Left ventricle myocardium inferior (tissue), 1 donor: ENCODE measurements around the gene GAST. TPM values are rescaled to one million over a fixed set of nuclear protein-coding genes. Genes with fewer than 3 reads are reported as not detected.
A peak's percentile ranks its signal among the peaks of the same experiment; 100 is the strongest.

Experiments
- DNase-seq: peaks from one replicate; pipeline ENCODE4 v3.0.0-alpha.2; 2020
- H3K27ac ChIP-seq: fragments of 200-600 bp; replicated peaks from 2 replicates; pipeline ENCODE4 v1.8.0; 2021
- H3K27me3 ChIP-seq: fragments of 200-600 bp; 2 replicates; pipeline ENCODE4 v1.8.0; 2021; ENCODE audit warnings: low read depth
- H3K36me3 ChIP-seq: fragments of 200-600 bp; 2 replicates; pipeline ENCODE4 v1.8.0; 2021
- H3K4me1 ChIP-seq: fragments of 200-600 bp; 2 replicates; pipeline ENCODE4 v1.8.0; 2021
- H3K4me3 ChIP-seq: fragments of 200-600 bp; 2 replicates; pipeline ENCODE4 v1.8.0; 2021; ENCODE audit warnings: mild to moderate bottlenecking, moderate library complexity
- H3K9me3 ChIP-seq: fragments of 200-600 bp; replicated peaks from 2 replicates; pipeline ENCODE4 v1.8.0; 2021
- intact Hi-C: fragments of 100-400 bp; cut with micrococcal nuclease; formaldehyde crosslinking; loops from one replicate; pipeline ENCODE4 v1.11.0; 2022
- total RNA-seq: library from RNA; stranded (reverse); fragmentation: NEBNext Ultra II Directional; extraction: Animal tissue kit (Norgen Biotek cat#: 25700); gene quantifications from one replicate; pipeline ENCODE4 v1.2.1, GENCODE V29; 2021
- TF ChIP-seq, protein P1 (sequence below): fragments of 200-600 bp; IDR thresholded peaks from 2 replicates; pipeline ENCODE4 v1.8.0; 2021; ENCODE audit warnings: antibody characterized with exemption, mild to moderate bottlenecking, borderline replicate concordance
- donor health status: DM: no; HTN: yes; CAD: no; lungs with severe emphysema.

The GAST gene
- total RNA-seq, 1 donor from 2014 or later: not detected

DNA sequence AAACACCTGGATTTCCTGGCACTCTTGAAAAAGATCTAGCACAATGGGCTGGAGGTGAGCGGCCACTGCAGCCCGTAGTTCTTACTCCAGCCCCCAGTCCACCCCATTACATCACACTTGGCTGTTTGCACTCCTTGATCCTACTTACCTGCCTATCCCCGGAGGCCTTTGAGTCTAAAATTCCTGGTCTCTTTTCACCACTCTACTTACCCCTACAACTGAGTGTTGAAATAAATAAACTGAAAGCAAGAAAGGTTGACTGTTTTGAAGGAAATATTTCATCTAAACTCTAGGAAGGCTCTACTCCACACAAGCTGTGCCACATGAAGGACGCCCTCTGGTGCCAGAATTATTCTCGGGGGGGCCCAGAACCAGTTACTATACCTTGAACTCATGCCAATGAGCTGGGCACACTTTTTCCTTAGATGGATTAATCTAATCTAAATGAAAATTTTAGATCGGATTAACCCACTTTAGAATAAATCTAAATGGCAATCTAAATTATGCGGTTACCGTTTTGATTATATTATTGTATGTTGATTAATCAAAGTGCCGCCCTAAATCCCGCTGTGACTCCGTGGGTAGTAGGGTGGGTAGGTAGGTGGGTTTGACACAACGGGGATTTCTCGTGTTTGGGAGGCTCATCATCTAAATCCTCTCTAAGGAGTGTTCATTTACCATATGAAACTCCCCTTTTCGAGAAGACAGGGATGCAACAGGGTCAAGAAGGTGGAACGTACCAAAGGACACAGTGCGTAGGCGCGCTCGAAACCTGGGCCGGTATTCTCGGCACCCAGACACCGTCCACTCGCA lies 24.1 kb upstream of the GAST start:
- Histone ChIP-seq H3K27ac (peak overlapping the region; percentile 100), H3K9me3 (no peaks in the 10 kb centered on the region), H3K36me3 (peaks cover 37% of the 10 kb centered on the region), H3K4me3 (peak overlapping the region; percentile 91), H3K27me3 (no peaks in the 10 kb centered on the region), H3K4me1 (peaks cover 49% of the 10 kb centered on the region)
- intact Hi-C loops: no loop called here
- TF ChIP-seq, protein P1, sequence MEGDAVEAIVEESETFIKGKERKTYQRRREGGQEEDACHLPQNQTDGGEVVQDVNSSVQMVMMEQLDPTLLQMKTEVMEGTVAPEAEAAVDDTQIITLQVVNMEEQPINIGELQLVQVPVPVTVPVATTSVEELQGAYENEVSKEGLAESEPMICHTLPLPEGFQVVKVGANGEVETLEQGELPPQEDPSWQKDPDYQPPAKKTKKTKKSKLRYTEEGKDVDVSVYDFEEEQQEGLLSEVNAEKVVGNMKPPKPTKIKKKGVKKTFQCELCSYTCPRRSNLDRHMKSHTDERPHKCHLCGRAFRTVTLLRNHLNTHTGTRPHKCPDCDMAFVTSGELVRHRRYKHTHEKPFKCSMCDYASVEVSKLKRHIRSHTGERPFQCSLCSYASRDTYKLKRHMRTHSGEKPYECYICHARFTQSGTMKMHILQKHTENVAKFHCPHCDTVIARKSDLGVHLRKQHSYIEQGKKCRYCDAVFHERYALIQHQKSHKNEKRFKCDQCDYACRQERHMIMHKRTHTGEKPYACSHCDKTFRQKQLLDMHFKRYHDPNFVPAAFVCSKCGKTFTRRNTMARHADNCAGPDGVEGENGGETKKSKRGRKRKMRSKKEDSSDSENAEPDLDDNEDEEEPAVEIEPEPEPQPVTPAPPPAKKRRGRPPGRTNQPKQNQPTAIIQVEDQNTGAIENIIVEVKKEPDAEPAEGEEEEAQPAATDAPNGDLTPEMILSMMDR: peak; percentile 26
- DNase-seq: peak; percentile 47

GRCh38 chr17:41688641-41689496 lies 23.3 kb upstream of the GAST start, which contains the start of gene EIF1:
Gene EIF1 (plus strand): TSS chr17:41688885. CDS start chr17:41689039, 154 bp downstream.
- Histone ChIP-seq H3K27ac (peak within 1 kb of the TSS; percentile 100), H3K4me1 (peaks cover 49% of the 10 kb centered on the region), H3K9me3 (no peaks in the 10 kb centered on the region), H3K27me3 (no peaks in the 10 kb centered on the region), H3K4me3 (peak within 1 kb of the TSS; percentile 91), H3K36me3 (peaks cover 45% of the 10 kb centered on the region)
- TF ChIP-seq, protein P1: no peak
- intact Hi-C loops: no loop called here
- DNase-seq: peak; percentile 100

DNA sequence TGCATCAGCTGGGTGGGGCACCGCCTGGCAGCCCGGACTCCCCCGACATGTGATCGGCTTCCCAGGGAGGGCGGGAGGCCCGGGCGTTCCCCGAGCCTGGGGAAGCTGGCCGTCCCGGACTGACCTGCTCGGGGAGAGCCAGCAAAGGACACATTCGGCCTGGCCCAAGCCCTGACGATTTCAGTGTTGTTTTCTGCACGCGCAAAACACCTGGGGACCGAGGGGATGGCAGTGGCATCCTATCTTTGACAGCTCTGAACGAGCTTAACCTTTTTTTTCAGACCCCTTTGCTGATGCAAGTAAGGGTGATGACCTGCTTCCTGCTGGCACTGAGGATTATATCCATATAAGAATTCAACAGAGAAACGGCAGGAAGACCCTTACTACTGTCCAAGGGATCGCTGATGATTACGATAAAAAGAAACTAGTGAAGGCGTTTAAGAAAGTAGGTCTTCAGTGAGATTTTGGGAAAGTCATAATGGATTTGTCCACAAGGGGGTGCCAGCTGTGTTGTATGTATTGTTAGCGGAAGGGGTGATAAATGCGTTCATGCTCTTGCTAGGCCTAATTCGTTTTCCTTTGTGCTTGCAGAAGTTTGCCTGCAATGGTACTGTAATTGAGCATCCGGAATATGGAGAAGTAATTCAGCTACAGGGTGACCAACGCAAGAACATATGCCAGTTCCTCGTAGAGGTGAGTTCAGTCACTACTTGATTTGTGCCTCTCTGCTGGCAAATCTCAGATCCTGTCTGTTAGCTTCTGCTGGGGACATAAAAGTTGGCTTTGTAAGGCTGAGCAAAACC lies 22.4 kb upstream of the GAST start:
- peak overlapping the region; percentile 100 for H3K27ac ChIP-seq
- peaks cover 49% of the 10 kb centered on the region for H3K4me1 ChIP-seq
- no peaks in the 10 kb centered on the region for H3K27me3 ChIP-seq
- intact Hi-C loops: no loop called here
- TF ChIP-seq, protein P1: peak; percentile 65
- H3K9me3 ChIP-seq: no peaks in the 10 kb centered on the region
- H3K4me3 ChIP-seq: peak overlapping the region; percentile 91
- no peak for DNase-seq
- peaks cover 53% of the 10 kb centered on the region for H3K36me3 ChIP-seq

DNA sequence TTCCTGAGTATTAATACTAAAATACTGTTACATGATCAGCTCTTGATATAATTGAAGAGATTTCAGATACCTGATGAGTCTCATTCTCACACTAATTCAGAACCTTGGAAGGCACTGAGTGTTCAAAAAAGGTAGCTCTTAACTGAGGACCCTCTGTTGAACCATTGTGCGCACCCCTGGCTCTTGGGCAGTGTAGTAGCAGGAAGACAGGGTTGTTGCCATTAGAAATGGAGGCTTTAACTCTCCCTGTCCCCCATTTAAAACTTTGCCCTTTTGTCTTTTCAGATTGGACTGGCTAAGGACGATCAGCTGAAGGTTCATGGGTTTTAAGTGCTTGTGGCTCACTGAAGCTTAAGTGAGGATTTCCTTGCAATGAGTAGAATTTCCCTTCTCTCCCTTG lies 21.6 kb upstream of the GAST start:
- H3K4me1 ChIP-seq: peaks cover 53% of the 10 kb centered on the region
- H3K4me3 ChIP-seq: peak overlapping the region; percentile 91
- no peaks in the 10 kb centered on the region for H3K9me3 ChIP-seq
- no peak for DNase-seq
- TF ChIP-seq, protein P1: no peak
- H3K27ac ChIP-seq: peak overlapping the region; percentile 100
- no peaks in the 10 kb centered on the region for H3K27me3 ChIP-seq
- peaks cover 61% of the 10 kb centered on the region for H3K36me3 ChIP-seq
- intact Hi-C loops: no loop called here
